ENCODE data around the gene DUSP22.

GRCh38 chr6:383856-384255, 91.6 kb downstream of the DUSP22 start:
- TF ChIP-seq CTCF (IDR thresholded peaks at IDR 0.05) (no peak), EP300 (IDR thresholded peaks at IDR 0.05) (no peak)

All from upper lobe of left lung (tissue), 4 donors.